GM12878 (cell line): ENCODE results near the gene MARCHF10. TPM values are rescaled to one million over a fixed set of nuclear protein-coding genes. Genes with fewer than 3 reads are reported as not detected.

Experiments used
- ATAC-seq: fragments of 200-7000 bp; cut with Tn5 transposase; 3 replicates; pipeline ENCODE4 v1.9.1; 2020; ENCODE audit warnings: mild to moderate bottlenecking, moderate library complexity
- BruUV-seq: library from RNA; stranded (reverse); fragments of 400-500 nt; replicated peaks from 2 replicates; lab custom pipeline; 2021; lab: Mats Ljungman, UMichigan
- CTCF ChIA-PET: fragments of 300-600 bp; sonication (Branson Sonifier 250); formaldehyde crosslinking; extraction: SDS; loops from one replicate; lab custom pipeline; 2021; ENCODE audit warnings: inconsistent platforms; lab: Yijun Ruan, JAX
- POLR2A ChIA-PET: fragments of 350-600 bp; formaldehyde crosslinking; extraction: SDS; loops from one replicate; lab custom pipeline; 2021; ENCODE audit warnings: inconsistent platforms; lab: Charles Lee
- RAD21 ChIA-PET: fragments of 300-600 bp; sonication (Branson Sonifier 250); formaldehyde crosslinking; loops from one replicate; lab custom pipeline; 2023; ENCODE audit warnings: antibody characterized with exemption; ENCODE audit not compliant: unreplicated experiment; lab: Charles Lee
- SMC1A ChIA-PET: fragments of 300-600 bp; sonication (Branson Sonifier 250); formaldehyde crosslinking; loops from one replicate; lab custom pipeline; 2023; ENCODE audit not compliant: unreplicated experiment, uncharacterized antibody; lab: Charles Lee
- DNase-seq: peaks from one replicate; pipeline ENCODE4 v3.0.0-alpha.2; 2011; ENCODE audit warnings: low read depth, low spot score
- FAIRE-seq: peaks from 3 replicates; lab custom pipeline; 2011; peaks lifted over from hg19 to GRCh38; lab: Jason Lieb, UNC
- H2AFZ ChIP-seq: 2 replicates; pipeline ENCODE4 v1.6.0; 2011; ENCODE audit warnings: low read depth, low read length, control low read depth; ENCODE audit not compliant: control insufficient read depth
- H3K27ac ChIP-seq: 2 replicates; pipeline ENCODE4 v1.5.1; 2011; ENCODE audit warnings: control low read depth; ENCODE audit not compliant: control insufficient read depth, insufficient read depth
- H3K27me3 ChIP-seq, 2 experiments: replicated peaks in 1 of 2; 2 replicates each; pipeline versions ENCODE4 v1.6.0 to v1.6.1; 2011; ENCODE audit warnings: low read length in 1 of 2; ENCODE audit not compliant: control insufficient read depth in 2 of 2, insufficient read depth in 2 of 2
- H3K36me3 ChIP-seq, 2 experiments: 2 replicates each; pipeline ENCODE4 v1.5.1; 2011; ENCODE audit warnings: low read length in 1 of 2; ENCODE audit not compliant: control insufficient read depth in 2 of 2, insufficient read depth in 2 of 2
- H3K4me1 ChIP-seq: 2 replicates; pipeline ENCODE4 v1.6.1; 2011; ENCODE audit warnings: mild to moderate bottlenecking, low read length, moderate library complexity, mixed read lengths; ENCODE audit not compliant: control insufficient read depth, insufficient read depth
- H3K4me2 ChIP-seq: 2 replicates; pipeline ENCODE4 v1.6.0; 2011; ENCODE audit warnings: control low read depth; ENCODE audit not compliant: control insufficient read depth, insufficient read depth
- H3K4me3 ChIP-seq: fragments of 200-600 bp; sonication (generic); 2 replicates; pipeline ENCODE4 v1.5.1; 2016
- H3K79me2 ChIP-seq: 2 replicates; pipeline ENCODE4 v1.6.0; 2011; ENCODE audit warnings: low read length; ENCODE audit not compliant: control insufficient read depth, insufficient read depth
- H3K9ac ChIP-seq: 2 replicates; pipeline ENCODE4 v1.8.0; 2011; ENCODE audit warnings: low read length, control low read depth, mixed read lengths; ENCODE audit not compliant: control insufficient read depth, insufficient read depth
- H3K9me3 ChIP-seq: replicated peaks from 3 replicates; pipeline ENCODE4 v1.5.1; 2011; ENCODE audit warnings: mild to moderate bottlenecking, low read length; ENCODE audit not compliant: control insufficient read depth, insufficient read depth
- H4K20me1 ChIP-seq: 2 replicates; pipeline ENCODE4 v1.6.0; 2011; ENCODE audit not compliant: control insufficient read depth, insufficient read depth
- CHD2 ChIP-seq: IDR thresholded peaks from 2 replicates; pipeline ENCODE4 v1.6.1; 2011; ENCODE audit warnings: low read depth, low read length, improper control_type of control experiment, borderline replicate concordance
- NRF1 ChIP-seq: conservative IDR thresholded peaks from 2 replicates; pipeline ENCODE4 v1.6.1; 2011; ENCODE audit warnings: mild to moderate bottlenecking, low read depth, low read length, improper control_type of control experiment
- POLR2A ChIP-seq: IDR thresholded peaks from 2 replicates; pipeline ENCODE4 v1.6.1; 2011; ENCODE audit warnings: low read depth, mild to moderate bottlenecking, low read length
- RB1 ChIP-seq: fragments of 450-650 bp; formaldehyde crosslinking; IDR thresholded peaks from 2 replicates; pipeline ENCODE4 v1.6.1; 2017; ENCODE audit warnings: mild to moderate bottlenecking, borderline replicate concordance
- SIN3A ChIP-seq: IDR thresholded peaks from 2 replicates; pipeline ENCODE4 v1.6.1; 2012; ENCODE audit warnings: low read depth, low read length, improper control_type of control experiment
- STAT3 ChIP-seq: IDR thresholded peaks from 2 replicates; pipeline ENCODE4 v1.6.1; 2011; ENCODE audit warnings: low read depth, low read length, improper control_type of control experiment
- WGBS: methylation state at CpG from one replicate; pipeline ENCODE4 v1.1.6; 2016; ENCODE audit warnings: low lambda C conversion rate; ENCODE audit not compliant: insufficient replicate concordance, insufficient coverage; ENCODE audit errors: missing lambda C conversion rate; 5-methylcytosine and 5-hydroxymethylcytosine counted together
- in situ Hi-C: fragments of 300-500 bp; cut with MboI; formaldehyde crosslinking; loops from 9 replicates; pipeline ENCODE4 v1.14.3; 2018; ENCODE audit warnings: mixed read lengths
- intact Hi-C: fragments of 100-400 bp; cut with micrococcal nuclease; formaldehyde crosslinking; loops from one replicate; pipeline ENCODE4 v1.14.2; 2022; ENCODE audit not compliant: unreplicated experiment
- polyA plus RNA-seq, 11 experiments: library from polyadenylated mRNA; depleted of rRNA in 4 of 11; unstranded in 6 of 11; stranded (reverse) in 5 of 11; fragments of >200 nt; fragmentation: Nextera tagmentation in 4 of 11; fragmentation: Illumina TruSeq in 1 of 11; extraction: Ambion mirVana in 4 of 11; extraction: Trizol in 1 of 11; gene quantifications; 1 replicate in 1 of 11; 2 replicates in 10 of 11; pipeline versions ENCODE4 v1.2.1 to v1.2.3, GENCODE V29; 2011 to 2016; ENCODE audit warnings: inconsistent platforms in 2 of 11, missing spikeins in 2 of 11, low read depth in 1 of 11
- total RNA-seq, 4 experiments: library from RNA; depleted of rRNA in 3 of 4; stranded (reverse); fragments of >200 nt in 3 of 4; fragmentation: Illumina TruSeq in 1 of 4; extraction: Trizol in 1 of 4; gene quantifications; 2 replicates each; pipeline versions ENCODE4 v1.2.1 to v1.2.3, GENCODE V29; 2013 to 2021
- TF ChIP-seq, protein P1 (sequence below): IDR thresholded peaks from 2 replicates; pipeline ENCODE4 v1.6.1; 2012; ENCODE audit warnings: low read length, inconsistent platforms
- TF ChIP-seq, protein P2 (sequence below): fragments of 450-650 bp; formaldehyde crosslinking; IDR thresholded peaks from 2 replicates; pipeline ENCODE4 v1.4.0; 2020; ENCODE audit warnings: mild to moderate bottlenecking, moderate library complexity

The MARCHF10 gene
- total and polyA plus RNA-seq, 10 of the 15 experiments (the other 5 are each of a cell fraction or from before 2014, with no cell fraction given) = 0.11 to 0.24 TPM; not detected in 8

DNA sequence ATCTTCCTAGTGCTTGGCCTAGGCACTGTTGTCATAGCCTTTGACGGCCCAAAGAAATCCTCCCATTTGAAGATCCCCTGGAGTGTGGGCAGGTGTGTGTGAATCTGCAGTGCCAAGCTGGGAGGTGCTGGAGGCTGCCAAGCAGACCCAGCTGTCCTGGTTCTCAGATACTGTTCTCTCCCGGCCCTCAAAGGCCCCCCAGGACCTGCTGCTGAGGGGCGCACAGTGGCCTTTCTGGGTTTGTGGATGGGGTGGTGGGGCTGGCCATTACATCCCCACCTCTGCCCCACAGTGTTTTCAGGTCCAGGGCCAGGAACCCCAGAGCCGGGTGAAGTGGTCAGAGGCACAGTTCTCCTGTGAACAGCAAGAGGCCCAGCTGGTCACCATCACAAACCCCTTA lies 120.1 kb downstream of the MARCHF10 start:
- no peak overlapping the region for H3K27ac ChIP-seq
- no peak overlapping the region for H3K4me3 ChIP-seq
- no peaks in the 10 kb centered on the region for H3K79me2 ChIP-seq
- intact Hi-C loops (no loop called here), in situ Hi-C loops (no loop called here)
- FAIRE-seq (no peak), DNase-seq (no peak), ATAC-seq (no peak)
- no peaks in the 10 kb centered on the region for H4K20me1 ChIP-seq
- no TSS peak for BruUV-seq
- SMC1A ChIA-PET = no interaction called here
- CTCF ChIA-PET = no interaction called here
- TF ChIP-seq RB1 (no peak), POLR2A (no peak), CHD2 (no peak), SIN3A (no peak), NRF1 (no peak), STAT3 (no peak)
- TF ChIP-seq, protein P1, sequence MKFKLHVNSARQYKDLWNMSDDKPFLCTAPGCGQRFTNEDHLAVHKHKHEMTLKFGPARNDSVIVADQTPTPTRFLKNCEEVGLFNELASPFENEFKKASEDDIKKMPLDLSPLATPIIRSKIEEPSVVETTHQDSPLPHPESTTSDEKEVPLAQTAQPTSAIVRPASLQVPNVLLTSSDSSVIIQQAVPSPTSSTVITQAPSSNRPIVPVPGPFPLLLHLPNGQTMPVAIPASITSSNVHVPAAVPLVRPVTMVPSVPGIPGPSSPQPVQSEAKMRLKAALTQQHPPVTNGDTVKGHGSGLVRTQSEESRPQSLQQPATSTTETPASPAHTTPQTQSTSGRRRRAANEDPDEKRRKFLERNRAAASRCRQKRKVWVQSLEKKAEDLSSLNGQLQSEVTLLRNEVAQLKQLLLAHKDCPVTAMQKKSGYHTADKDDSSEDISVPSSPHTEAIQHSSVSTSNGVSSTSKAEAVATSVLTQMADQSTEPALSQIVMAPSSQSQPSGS = no peak
- TF ChIP-seq, protein P2, sequence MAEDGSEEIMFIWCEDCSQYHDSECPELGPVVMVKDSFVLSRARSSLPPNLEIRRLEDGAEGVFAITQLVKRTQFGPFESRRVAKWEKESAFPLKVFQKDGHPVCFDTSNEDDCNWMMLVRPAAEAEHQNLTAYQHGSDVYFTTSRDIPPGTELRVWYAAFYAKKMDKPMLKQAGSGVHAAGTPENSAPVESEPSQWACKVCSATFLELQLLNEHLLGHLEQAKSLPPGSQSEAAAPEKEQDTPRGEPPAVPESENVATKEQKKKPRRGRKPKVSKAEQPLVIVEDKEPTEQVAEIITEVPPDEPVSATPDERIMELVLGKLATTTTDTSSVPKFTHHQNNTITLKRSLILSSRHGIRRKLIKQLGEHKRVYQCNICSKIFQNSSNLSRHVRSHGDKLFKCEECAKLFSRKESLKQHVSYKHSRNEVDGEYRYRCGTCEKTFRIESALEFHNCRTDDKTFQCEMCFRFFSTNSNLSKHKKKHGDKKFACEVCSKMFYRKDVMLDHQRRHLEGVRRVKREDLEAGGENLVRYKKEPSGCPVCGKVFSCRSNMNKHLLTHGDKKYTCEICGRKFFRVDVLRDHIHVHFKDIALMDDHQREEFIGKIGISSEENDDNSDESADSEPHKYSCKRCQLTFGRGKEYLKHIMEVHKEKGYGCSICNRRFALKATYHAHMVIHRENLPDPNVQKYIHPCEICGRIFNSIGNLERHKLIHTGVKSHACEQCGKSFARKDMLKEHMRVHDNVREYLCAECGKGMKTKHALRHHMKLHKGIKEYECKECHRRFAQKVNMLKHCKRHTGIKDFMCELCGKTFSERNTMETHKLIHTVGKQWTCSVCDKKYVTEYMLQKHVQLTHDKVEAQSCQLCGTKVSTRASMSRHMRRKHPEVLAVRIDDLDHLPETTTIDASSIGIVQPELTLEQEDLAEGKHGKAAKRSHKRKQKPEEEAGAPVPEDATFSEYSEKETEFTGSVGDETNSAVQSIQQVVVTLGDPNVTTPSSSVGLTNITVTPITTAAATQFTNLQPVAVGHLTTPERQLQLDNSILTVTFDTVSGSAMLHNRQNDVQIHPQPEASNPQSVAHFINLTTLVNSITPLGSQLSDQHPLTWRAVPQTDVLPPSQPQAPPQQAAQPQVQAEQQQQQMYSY (CRISPR knock-in tag) = no peak
- H3K9me3 ChIP-seq = no peaks in the 10 kb centered on the region
- 86% methylated on average over 4 of the region's 4 CpGs for WGBS
- H2AFZ ChIP-seq = no peak overlapping the region
- RAD21 ChIA-PET = interaction anchor here (0.7 kb wide), 1 partner anchor 266 kb away, joined by 3 read pairs; no protein-coding TSS in a partner anchor
- no peaks in the 10 kb centered on the region for H3K4me1 ChIP-seq
- H3K27me3 ChIP-seq = no peaks in the 10 kb centered on the region
- H3K4me2 ChIP-seq = no peak overlapping the region
- POLR2A ChIA-PET = no interaction called here
- no peak overlapping the region for H3K9ac ChIP-seq
- H3K36me3 ChIP-seq = no peaks in the 10 kb centered on the region
